Measurements from ENCODE around the gene CD300LB. TPM values are rescaled to one million over a fixed set of nuclear protein-coding genes. Genes with fewer than 3 reads are reported as not detected.

Gene CD300LB
- total RNA-seq, 1 donor from 2014 or later: not detected

DNA sequence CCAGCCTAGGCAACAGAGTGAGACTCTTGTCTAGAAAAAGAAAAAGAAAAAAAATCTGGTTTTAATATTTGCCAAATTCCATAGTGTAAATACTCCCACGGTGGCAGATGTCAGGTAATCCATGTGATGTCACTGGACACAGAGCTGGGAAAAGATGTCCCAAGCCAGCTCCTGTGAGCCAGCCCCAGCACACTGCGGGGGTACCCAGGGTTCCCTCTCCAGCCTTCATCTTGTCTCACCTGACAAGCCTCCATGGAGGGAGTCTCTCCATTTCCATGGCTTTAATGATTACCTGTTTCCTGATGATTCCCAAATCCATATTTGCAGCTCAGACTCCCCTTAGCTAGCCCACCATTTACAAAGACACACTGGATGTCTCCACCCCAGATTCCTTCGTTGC lies 4.6 kb downstream of the CD300LB start:
- Histone ChIP-seq H3K9me3 (no peaks in the 10 kb centered on the region), H3K4me1 (no peaks in the 10 kb centered on the region), H3K27ac (no peak overlapping the region), H3K27me3 (no peaks in the 10 kb centered on the region), H3K4me3 (no peak overlapping the region), H3K36me3 (no peaks in the 10 kb centered on the region)
- TF ChIP-seq, protein P1, sequence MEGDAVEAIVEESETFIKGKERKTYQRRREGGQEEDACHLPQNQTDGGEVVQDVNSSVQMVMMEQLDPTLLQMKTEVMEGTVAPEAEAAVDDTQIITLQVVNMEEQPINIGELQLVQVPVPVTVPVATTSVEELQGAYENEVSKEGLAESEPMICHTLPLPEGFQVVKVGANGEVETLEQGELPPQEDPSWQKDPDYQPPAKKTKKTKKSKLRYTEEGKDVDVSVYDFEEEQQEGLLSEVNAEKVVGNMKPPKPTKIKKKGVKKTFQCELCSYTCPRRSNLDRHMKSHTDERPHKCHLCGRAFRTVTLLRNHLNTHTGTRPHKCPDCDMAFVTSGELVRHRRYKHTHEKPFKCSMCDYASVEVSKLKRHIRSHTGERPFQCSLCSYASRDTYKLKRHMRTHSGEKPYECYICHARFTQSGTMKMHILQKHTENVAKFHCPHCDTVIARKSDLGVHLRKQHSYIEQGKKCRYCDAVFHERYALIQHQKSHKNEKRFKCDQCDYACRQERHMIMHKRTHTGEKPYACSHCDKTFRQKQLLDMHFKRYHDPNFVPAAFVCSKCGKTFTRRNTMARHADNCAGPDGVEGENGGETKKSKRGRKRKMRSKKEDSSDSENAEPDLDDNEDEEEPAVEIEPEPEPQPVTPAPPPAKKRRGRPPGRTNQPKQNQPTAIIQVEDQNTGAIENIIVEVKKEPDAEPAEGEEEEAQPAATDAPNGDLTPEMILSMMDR (IDR thresholded peaks at IDR 0.05): no peak
- intact Hi-C loops (cut with DNase I): no loop called here
- no peak for DNase-seq (ENCODE audit: low spot score in 2 of 2)

DNA sequence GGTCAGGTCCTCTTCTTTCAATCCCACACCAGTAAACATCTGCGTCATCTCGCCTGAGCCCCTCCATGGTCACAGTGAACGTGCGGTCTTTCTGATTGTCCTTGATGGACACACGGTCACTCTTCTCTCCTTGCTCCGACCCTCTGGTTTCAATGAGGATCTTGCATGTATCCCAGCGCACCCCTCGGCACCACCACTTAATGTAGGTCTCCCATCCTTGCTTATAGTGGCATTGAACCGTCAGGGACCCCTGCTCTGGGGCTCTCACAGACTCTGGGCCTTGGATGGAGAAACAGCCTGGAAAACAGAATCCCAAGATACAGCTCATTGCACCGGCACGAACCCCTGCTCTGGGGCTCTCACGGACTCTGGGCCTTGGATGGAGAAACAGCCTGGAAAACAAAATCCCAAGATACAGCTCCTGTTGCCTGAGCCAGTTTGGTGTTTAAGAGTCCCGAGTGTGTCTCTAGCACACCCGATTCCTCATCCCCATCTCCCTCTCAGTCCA lies 5.4 kb downstream of the CD300LB start:
- intact Hi-C loops (cut with DNase I): no loop called here
- peak in 1 of 2 donors; percentile 41 for DNase-seq (ENCODE audit: low spot score in 2 of 2)

DNA sequence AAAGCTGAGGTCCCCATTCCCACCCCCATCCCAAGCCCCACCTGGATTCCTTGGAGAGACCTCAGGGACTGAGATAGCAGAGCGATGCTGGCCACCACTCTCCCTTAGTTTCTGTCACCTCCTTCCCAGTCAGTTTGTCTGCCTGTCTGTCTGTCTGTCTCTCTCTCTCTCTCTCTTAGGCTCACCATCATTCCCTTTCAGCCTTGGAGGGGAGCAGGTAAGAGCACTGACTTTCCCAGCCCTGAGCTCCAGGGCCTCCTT lies 5.9 kb downstream of the CD300LB start:
- intact Hi-C loops (cut with DNase I): no loop called here
- Histone ChIP-seq H3K4me3 (no peak overlapping the region), H3K4me1 (no peaks in the 10 kb centered on the region), H3K36me3 (no peaks in the 10 kb centered on the region), H3K9me3 (no peaks in the 10 kb centered on the region), H3K27ac (no peak overlapping the region), H3K27me3 (no peaks in the 10 kb centered on the region)
- TF ChIP-seq, protein P1 (IDR thresholded peaks at IDR 0.05): no peak
- no peak for DNase-seq (ENCODE audit: low spot score in 2 of 2)

More for the DNA sequence above, 5.4 kb downstream of the CD300LB start:
- Histone ChIP-seq H3K9me3 (no peaks in the 10 kb centered on the region), H3K36me3 (no peaks in the 10 kb centered on the region), H3K27me3 (no peaks in the 10 kb centered on the region), H3K27ac (no peak overlapping the region), H3K4me1 (no peaks in the 10 kb centered on the region), H3K4me3 (no peak overlapping the region)
- TF ChIP-seq, protein P1 (IDR thresholded peaks at IDR 0.05): no peak

DNA sequence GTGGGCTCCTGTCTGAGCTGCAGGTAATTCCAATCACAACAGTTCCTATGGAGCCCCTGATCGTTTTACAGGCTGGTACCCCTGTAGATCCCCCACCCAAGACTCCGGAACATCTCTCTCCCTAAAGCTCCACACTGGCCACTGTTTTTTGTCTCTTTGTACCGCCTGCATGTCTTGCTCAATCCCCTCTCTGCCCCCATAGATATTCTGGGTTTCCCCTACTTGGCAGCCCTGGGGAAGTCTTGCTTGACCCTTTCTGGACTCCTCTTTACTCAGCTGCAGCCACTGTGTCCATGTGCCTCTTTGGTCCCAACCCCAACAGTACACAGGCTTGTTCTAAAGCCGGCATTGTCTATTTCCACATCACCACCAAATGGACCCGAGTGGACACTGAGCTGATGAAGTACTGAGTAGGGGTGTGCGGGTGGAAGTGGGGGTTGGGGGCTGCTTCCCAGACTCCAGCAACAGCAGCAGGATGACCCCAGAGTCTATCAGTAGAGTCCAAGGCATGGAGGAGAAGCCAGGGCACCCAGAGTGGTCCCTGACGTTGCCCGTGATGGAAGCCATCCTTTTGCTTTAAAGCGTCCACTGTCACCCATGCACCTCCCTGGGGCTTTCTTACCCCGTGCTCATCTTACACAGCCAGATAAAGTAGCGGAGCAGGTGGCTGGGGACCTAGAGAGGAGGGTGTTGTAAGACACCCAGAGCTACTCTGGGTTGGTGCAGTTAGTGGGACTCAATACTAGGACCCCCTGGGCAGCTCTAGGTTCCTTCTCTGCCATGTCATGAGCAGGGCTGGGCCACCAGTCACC lies 6.4 kb downstream of the CD300LB start:
- Histone ChIP-seq H3K27ac (no peak overlapping the region), H3K4me3 (no peak overlapping the region), H3K36me3 (no peaks in the 10 kb centered on the region), H3K27me3 (no peaks in the 10 kb centered on the region), H3K9me3 (no peaks in the 10 kb centered on the region), H3K4me1 (no peaks in the 10 kb centered on the region)
- intact Hi-C loops (cut with DNase I): no loop called here
- DNase-seq (ENCODE audit: low spot score in 2 of 2): peak in 1 of 2 donors; percentile 56
- TF ChIP-seq, protein P1 (IDR thresholded peaks at IDR 0.05): no peak

DNA sequence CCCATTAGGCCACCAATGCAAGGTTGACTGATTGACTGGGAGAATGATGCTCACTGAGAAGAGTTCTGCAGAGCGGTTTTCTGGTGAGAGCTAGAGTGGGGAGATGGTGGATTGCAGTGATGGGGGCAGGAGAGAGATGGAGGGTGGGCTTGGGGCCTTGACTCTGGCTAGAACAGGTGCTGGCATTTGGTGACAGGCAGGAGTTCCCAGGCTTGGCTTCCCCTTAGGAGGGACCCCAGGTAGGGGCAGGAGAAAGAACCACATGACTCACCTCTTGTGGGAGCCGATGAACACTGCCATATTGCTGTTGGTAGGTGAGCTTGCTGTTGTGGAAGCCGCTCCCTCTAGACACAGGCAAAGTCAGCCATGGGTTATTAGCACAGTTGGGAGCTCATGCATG lies 8.0 kb downstream of the CD300LB start:
- TF ChIP-seq, protein P1 (IDR thresholded peaks at IDR 0.05): no peak
- H3K36me3 ChIP-seq: no peaks in the 10 kb centered on the region
- H3K4me3 ChIP-seq: no peak overlapping the region
- intact Hi-C loops (cut with DNase I): no loop called here
- H3K4me1 ChIP-seq: no peaks in the 10 kb centered on the region
- no peaks in the 10 kb centered on the region for H3K27me3 ChIP-seq
- no peak for DNase-seq (ENCODE audit: low spot score in 2 of 2)
- no peak overlapping the region for H3K27ac ChIP-seq
- no peaks in the 10 kb centered on the region for H3K9me3 ChIP-seq
